Measurements from ENCODE around the gene HSPA1A.
"Not testable (repeated sequence)": the region's sequence is repeated elsewhere in the genome, so short reads cannot be mapped to it uniquely, and the experiment has no call there.

The HSPA1A gene

GRCh38 chr6:31813465-31813849 is 1.9 kb upstream of the HSPA1A start:
- DNase-seq = no peak

- DNase-seq = peak; percentile 67
Measured at GRCh38 chr6:31814677-31815024, 692 bp upstream of the HSPA1A start.

- not testable (repeated sequence) for DNase-seq
Measured at GRCh38 chr6:31817133-31817928, 2.0 kb downstream of the HSPA1A start.

- not testable (repeated sequence) for DNase-seq
Measured at GRCh38 chr6:31817929-31818511, 2.7 kb downstream of the HSPA1A start.

- DNase-seq = no peak
Measured at GRCh38 chr6:31819871-31820299, 4.5 kb downstream of the HSPA1A start.

- not testable (repeated sequence) for DNase-seq
Measured at GRCh38 chr6:31820399-31820798, 5.1 kb downstream of the HSPA1A start.

GRCh38 chr6:31821301-31822035 is 6.1 kb downstream of the HSPA1A start:
- DNase-seq = peak; percentile 72

GRCh38 chr6:31822036-31822821 is 6.9 kb downstream of the HSPA1A start:
- peak; percentile 94 for DNase-seq

GRCh38 chr6:31823592-31824196 is 8.4 kb downstream of the HSPA1A start:
- not testable (repeated sequence) for DNase-seq

- DNase-seq = no peak
Measured at GRCh38 chr6:31825553-31825952, 10.2 kb downstream of the HSPA1A start.

- peak; percentile 80 for DNase-seq
Measured at GRCh38 chr6:31826793-31827285, 11.5 kb downstream of the HSPA1A start.

GRCh38 chr6:31827286-31828079 is 12.1 kb downstream of the HSPA1A start, which contains the start of gene HSPA1B:
TSS of gene HSPA1B (plus strand) at chr6:31827738. CDS start at chr6:31827951, 213 bp downstream.
- DNase-seq = peak; percentile 99

- DNase-seq = peak; percentile 41
Measured at GRCh38 chr6:31829633-31830283, 14.4 kb downstream of the HSPA1A start.

GRCh38 chr6:31830886-31831335 is 15.6 kb downstream of the HSPA1A start:
- DNase-seq = peak; percentile 19

- DNase-seq = no peak
Measured at GRCh38 chr6:31831350-31832215, 16.2 kb downstream of the HSPA1A start.

GRCh38 chr6:31834367-31835250 is 19.3 kb downstream of the HSPA1A start:
- peak; percentile 92 for DNase-seq

- DNase-seq = no peak
Measured at GRCh38 chr6:31836047-31836473, 20.7 kb downstream of the HSPA1A start.

All from RPMI8226 (cell line).